CD1c-positive myeloid dendritic cell (primary cell): ENCODE results near the gene SOX18.
"Not testable (repeated sequence)": the region's sequence is repeated elsewhere in the genome, so short reads cannot be mapped to it uniquely, and the experiment has no call there.

Experiments
- DNase-seq: peaks from one replicate; pipeline ENCODE4 v3.0.0-alpha.2; 2016; ENCODE audit errors: extremely low spot score

SOX18 gene

GRCh38 chr20:64049060-64049877, at the start of gene SOX18:
TSS of gene SOX18 (minus strand) at chr20:64049639. CDS start at chr20:64049516, 123 bp downstream.
- DNase-seq, result peak; percentile 35

DNA sequence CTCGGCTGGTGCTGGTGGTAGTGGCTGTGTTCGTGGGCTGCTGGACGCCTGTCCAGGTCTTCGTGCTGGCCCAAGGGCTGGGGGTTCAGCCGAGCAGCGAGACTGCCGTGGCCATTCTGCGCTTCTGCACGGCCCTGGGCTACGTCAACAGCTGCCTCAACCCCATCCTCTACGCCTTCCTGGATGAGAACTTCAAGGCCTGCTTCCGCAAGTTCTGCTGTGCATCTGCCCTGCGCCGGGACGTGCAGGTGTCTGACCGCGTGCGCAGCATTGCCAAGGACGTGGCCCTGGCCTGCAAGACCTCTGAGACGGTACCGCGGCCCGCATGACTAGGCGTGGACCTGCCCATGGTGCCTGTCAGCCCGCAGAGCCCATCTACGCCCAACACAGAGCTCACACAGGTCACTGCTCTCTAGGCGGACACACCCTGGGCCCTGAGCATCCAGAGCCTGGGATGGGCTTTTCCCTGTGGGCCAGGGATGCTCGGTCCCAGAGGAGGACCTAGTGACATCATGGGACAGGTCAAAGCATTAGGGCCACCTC, 49.1 kb upstream of the SOX18 start:
- no peak for DNase-seq

GRCh38 chr20:64096535-64096934, 47.1 kb upstream of the SOX18 start:
- DNase-seq, result no peak

GRCh38 chr20:64095927-64096326, 46.5 kb upstream of the SOX18 start:
- DNase-seq, result no peak

GRCh38 chr20:64095455-64095854, 46.0 kb upstream of the SOX18 start:
- no peak for DNase-seq

DNA sequence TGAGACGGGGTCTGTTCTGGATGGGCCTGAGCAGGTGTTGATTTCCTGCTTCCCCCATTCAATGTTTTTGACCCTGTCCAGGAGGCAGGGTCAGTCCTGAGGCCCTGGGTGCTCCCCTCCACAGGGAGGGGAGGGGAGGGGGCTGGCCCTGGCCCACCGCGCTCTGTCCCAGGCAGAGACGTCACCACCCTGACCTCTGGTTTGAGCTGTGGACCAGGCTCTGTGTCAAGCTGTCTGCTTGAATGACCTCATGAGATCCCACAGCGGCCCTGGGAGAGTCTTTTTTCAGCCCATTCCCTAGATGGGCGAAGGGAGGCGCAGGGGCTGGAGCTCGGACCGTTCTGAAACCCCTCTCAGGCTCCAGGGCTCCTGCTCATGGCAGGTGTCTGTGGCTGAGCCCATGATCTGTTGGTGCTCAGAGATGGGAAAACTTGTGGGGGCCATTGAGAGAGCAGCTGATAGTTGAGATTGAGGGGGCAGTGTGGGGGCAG, 43.6 kb upstream of the SOX18 start:
- no peak for DNase-seq

DNA sequence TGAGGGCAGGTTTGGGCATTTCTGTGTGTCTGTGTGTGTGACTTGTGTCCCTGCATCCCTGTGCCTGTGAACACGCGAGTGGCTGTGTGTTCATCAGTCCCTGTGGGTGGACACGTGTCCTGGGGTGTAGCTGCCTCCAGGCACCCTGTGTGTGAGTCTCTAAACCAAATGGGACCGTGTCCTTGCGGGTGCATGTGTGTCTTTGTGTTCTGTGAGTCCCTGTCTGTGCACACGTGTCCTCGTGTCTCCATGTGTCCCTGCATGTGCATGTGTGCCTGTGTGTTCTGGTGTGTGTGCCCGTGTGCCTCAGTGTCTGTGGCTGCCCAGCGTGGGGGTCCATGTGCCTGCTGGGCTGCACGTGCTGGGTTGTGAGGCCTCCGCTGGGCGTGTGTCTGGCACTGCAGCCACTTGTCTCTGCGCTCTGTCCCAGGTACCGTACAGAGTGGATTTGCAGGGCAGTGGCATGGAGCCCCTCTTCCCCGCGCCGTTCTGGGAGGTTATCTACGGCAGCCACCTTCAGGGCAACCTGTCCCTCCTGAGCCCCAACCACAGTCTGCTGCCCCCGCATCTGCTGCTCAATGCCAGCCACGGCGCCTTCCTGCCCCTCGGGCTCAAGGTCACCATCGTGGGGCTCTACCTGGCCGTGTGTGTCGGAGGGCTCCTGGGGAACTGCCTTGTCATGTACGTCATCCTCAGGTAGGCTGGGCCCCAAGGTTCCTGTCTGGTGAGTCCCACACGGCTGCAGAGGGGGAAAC, 43.0 kb upstream of the SOX18 start:
- DNase-seq, result no peak

GRCh38 chr20:64091770-64092169, 42.3 kb upstream of the SOX18 start:
- DNase-seq, result no peak

- no peak for DNase-seq
These were observed 41.9 kb upstream of the SOX18 start for GRCh38 chr20:64091340-64091739.

DNA sequence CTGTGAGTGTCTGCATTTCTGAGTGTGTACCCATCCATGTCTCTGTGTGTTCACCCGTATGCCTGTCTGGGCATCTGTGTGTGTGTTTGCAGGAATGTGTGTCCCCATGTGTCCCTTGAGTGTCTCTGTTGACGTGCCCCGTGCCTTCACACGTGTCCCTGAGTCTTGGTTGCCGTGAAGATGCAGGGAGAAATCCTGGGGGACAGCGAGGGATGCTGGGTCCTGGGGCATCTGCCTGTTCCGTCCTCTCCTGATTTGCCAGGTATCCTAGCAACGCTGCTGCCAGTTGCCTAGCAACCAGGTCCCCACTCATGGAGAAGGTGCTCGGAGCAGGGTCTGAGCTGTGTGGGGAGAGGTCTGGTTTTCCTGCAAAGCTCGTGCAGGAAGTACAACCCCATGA, 40.7 kb upstream of the SOX18 start:
- DNase-seq, result no peak

DNA sequence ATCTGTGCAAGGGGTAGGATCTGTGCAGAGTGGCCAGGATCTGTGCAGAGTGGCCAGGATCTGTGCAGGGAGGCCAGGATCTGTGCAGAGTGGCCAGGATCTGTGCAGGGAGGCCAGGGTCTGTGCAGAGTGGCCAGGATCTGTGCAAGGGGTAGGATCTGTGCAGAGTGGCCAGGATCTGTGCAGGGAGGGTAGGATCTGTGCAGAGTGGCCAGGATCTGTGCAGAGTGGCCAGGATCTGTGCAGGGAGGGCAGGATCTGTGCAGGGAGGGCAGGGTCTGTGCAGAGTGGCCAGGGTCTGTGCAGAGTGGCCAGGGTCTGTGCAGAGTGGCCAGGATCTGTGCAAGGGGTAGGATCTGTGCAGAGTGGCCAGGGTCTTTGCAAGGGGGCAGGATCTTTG, 39.1 kb upstream of the SOX18 start:
- DNase-seq, result not testable (repeated sequence)

- not testable (repeated sequence) for DNase-seq
These were observed 37.9 kb upstream of the SOX18 start for GRCh38 chr20:64087226-64087825.

GRCh38 chr20:64086801-64087200, 37.4 kb upstream of the SOX18 start:
- DNase-seq, result no peak

DNA sequence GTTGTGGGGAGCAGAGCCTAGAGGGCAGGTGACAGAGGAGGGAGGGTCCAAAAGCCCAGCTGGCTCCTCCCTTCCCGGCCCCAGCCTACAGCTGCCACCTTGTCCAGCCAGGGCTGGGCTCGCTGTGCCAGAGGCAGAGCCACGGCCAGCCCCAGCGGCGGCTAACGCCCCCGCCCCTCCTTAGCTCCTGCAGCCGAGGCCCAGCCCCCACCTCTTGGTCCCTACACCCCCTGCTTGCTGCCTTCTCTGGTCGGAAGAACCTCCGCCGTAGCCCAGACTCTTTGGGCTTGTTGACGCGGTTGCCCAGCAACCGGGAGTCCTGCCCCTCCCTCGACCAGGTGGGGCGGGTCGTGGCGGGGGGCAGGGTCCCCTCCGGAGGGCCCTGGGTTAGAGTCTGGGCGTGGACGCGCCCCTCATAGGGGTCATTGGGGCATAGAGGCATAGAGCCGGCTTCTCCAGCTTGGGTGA, 35.3 kb upstream of the SOX18 start:
- DNase-seq, result no peak

GRCh38 chr20:64083804-64084684, 34.6 kb upstream of the SOX18 start, which contains the start of gene LKAAEAR1:
TSS of gene LKAAEAR1 (minus strand) at chr20:64084398. CDS start at chr20:64084219, 179 bp downstream.
- DNase-seq, result no peak

- DNase-seq, result peak; percentile 77
These were observed 34.0 kb upstream of the SOX18 start for GRCh38 chr20:64083378-64083803.

DNA sequence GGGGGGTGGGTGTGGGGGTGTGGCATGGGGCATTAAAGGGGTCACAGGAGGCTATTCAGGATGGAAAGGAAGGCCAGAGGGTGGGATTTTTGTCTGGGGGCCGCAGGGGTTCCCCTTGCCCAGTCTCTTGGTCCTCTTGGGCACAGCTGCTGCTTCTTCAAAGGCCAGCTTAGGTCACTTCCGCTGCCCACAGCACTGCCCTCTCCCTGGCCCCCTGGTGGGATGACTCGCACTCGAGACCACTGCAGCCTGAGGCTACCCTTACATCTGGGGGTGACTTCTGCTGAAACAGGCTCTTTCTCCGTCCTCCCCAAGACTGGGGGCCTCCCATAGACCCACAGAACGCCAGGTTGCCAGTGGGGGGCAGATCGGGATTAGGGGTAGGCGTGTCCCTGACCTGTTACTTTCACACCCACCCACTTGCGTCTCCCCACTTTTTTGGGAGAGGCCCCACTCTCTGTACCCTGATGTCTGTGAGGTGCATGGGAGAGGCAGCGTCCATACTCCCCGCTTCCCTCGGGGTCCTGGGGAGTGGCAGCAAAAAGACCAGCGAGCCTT, 33.5 kb upstream of the SOX18 start:
- DNase-seq, result peak; percentile 45

DNA sequence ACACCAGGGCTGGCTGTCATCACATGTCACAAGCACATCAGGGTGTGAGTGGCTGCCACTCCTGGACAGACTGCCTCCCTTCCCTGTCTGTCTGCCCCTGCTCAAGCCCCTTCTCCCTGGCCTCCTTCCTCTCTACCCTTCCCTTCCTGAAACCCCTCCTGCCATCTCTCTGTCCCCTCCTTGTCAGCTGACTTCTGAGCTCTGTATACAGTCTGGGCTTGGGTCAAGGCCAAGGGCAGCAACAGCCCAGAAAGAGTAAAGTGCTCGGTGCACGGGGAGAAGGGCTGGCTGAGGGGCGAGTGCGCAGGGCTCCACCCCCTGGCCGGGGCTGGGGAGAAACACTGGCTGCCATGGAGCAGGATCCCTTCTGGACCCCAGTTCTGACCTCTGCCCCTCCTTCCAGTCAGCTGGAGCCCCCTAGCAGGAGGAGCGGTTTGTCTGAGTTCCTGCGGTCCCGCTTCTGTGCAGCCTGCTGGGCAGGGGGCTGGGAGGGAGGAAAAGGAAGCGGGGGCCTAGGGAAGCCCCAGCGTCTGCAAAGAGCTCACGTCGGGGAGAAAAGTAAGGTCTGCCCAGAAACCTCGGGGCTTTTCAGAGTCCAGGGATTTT, 32.8 kb upstream of the SOX18 start:
- DNase-seq, result no peak

DNA sequence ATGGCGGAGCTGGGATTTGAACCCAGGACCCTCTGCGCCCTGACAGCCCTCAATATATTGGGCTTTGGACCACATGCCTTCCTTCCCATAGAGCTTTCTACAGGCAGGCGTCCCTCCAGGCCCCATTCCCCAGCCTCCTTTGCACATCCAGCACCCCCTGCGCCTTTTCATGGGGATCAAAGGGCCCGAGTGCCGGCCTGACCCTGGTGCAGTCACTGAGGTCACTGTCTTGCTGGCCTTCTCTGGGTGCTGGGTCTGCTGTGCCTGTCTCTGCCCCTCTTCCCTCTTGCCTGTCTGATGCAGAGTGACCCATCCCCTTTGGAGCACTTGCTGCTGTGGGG, 32.2 kb upstream of the SOX18 start:
- no peak for DNase-seq
